ENCODE results near the gene PACSIN3. TPM values are rescaled to one million over a fixed set of nuclear protein-coding genes. Genes with fewer than 3 reads are reported as not detected.
"Not testable (repeated sequence)": the region's sequence is repeated elsewhere in the genome, so short reads cannot be mapped to it uniquely, and the experiment has no call there.

PACSIN3 gene
- total and polyA plus RNA-seq, 2 donors (not counting 3 experiments of a cell fraction or from before 2014, with no cell fraction given): 15.2 to 27.2 TPM

- no TSS peak for BruUV-seq (replicated peaks)
- no peak overlapping the region for H2AFZ ChIP-seq (ENCODE audit: low read depth, low read length)
- H3K79me2 ChIP-seq (ENCODE audit: control insufficient read depth, insufficient read depth, low read length): no peaks in the 10 kb centered on the region
- ChIA-PET POLR2A (no interaction called here), CTCF (interaction anchor here (2.5 kb wide), 1 partner anchor 21 kb away, joined by 5 read pairs; no protein-coding TSS in a partner anchor)
- no peak overlapping the region for H3K27ac ChIP-seq (ENCODE audit: insufficient read depth, low read depth, low read length)
- H3K4me1 ChIP-seq (ENCODE audit: control insufficient read depth, extremely low read depth, insufficient read depth, low read length): no peaks in the 10 kb centered on the region
- H3K4me3 ChIP-seq (replicated peaks in 1 of 3; ENCODE audit: insufficient read depth in 1 of 3, low read depth in 1 of 3, low read length in 3 of 3): no peak overlapping the region
- dilution Hi-C loops (cut with MboI; ENCODE audit: extremely low pct_ligation_motif_present, low sequenced_read_pairs): no loop called here
- no peaks in the 10 kb centered on the region for H3K36me3 ChIP-seq (ENCODE audit: control insufficient read depth in 2 of 2, extremely low read depth in 1 of 2, insufficient read depth in 2 of 2, low read length in 2 of 2)
- no peak overlapping the region for H3K4me2 ChIP-seq (ENCODE audit: insufficient read depth, low read length)
- peaks cover 0 to 5% of the 10 kb centered on the region in 2 experiments for H3K27me3 ChIP-seq (ENCODE audit: control insufficient read depth in 2 of 2, insufficient read depth in 2 of 2, low read length in 2 of 2)
- H3K9me3 ChIP-seq (replicated peaks; ENCODE audit: control insufficient read depth, insufficient read depth, low read length): no peaks in the 10 kb centered on the region
- intact Hi-C loops (cut with micrococcal nuclease): no loop called here
- FAIRE-seq: no peak
- no peak overlapping the region for H3K9ac ChIP-seq (replicated peaks; ENCODE audit: extremely low read depth, insufficient read depth, low read length)
- TF ChIP-seq MAX (IDR thresholded peaks at IDR 0.05; ENCODE audit: insufficient read depth, insufficient read length) (no peak), FOS (IDR thresholded peaks at IDR 0.05; ENCODE audit: borderline replicate concordance, insufficient read depth, low read length) (no peak), CTCF (IDR thresholded peaks at IDR 0.05; ENCODE audit: extremely low read depth in 1 of 2, insufficient read depth in 1 of 2, low read depth in 1 of 2, low read length in 2 of 2) (no peak), MYC (IDR thresholded peaks at IDR 0.05; ENCODE audit: low read depth, low read length) (no peak), POLR2AphosphoS5 (IDR thresholded peaks at IDR 0.05; ENCODE audit: insufficient read depth, low read depth, low read length) (no peak), JUN (IDR thresholded peaks at IDR 0.05; ENCODE audit: borderline replicate concordance, insufficient read depth, insufficient read length, low read depth) (no peak), GATA2 (IDR thresholded peaks at IDR 0.05; ENCODE audit: insufficient read depth, insufficient read length, low read depth, low read length) (no peak), EZH2 (IDR thresholded peaks at IDR 0.05; ENCODE audit: borderline replicate concordance, low read depth, low read length, severe bottlenecking) (no peak), POLR2A (IDR thresholded peaks at IDR 0.05; ENCODE audit: low read depth, low read length) (no peak)
- no peaks in the 10 kb centered on the region for H4K20me1 ChIP-seq (replicated peaks; ENCODE audit: control insufficient read depth, extremely low read depth, insufficient read depth, low read length)
- no peaks in the 10 kb centered on the region for H3K9me1 ChIP-seq (replicated peaks; ENCODE audit: control insufficient read depth, extremely low read depth, insufficient read depth, low read length)
- DNase-seq (ENCODE audit: low read depth, low spot score): no peak
Measured at GRCh38 chr11:47208628-47209027, 22.4 kb upstream of the PACSIN3 start.

GRCh38 chr11:47208008-47208552, 21.8 kb upstream of the PACSIN3 start:
- H3K9me1 ChIP-seq (replicated peaks; ENCODE audit: control insufficient read depth, extremely low read depth, insufficient read depth, low read length); H3K27ac ChIP-seq (ENCODE audit: insufficient read depth, low read depth, low read length); dilution Hi-C loops (cut with MboI; ENCODE audit: extremely low pct_ligation_motif_present, low sequenced_read_pairs); H3K27me3 ChIP-seq (ENCODE audit: control insufficient read depth in 2 of 2, insufficient read depth in 2 of 2, low read length in 2 of 2); H4K20me1 ChIP-seq (replicated peaks; ENCODE audit: control insufficient read depth, extremely low read depth, insufficient read depth, low read length); H3K4me1 ChIP-seq (ENCODE audit: control insufficient read depth, extremely low read depth, insufficient read depth, low read length); H3K4me2 ChIP-seq (ENCODE audit: insufficient read depth, low read length); intact Hi-C loops (cut with micrococcal nuclease); H3K9ac ChIP-seq (replicated peaks; ENCODE audit: extremely low read depth, insufficient read depth, low read length); H3K79me2 ChIP-seq (ENCODE audit: control insufficient read depth, insufficient read depth, low read length); H2AFZ ChIP-seq (ENCODE audit: low read depth, low read length); H3K9me3 ChIP-seq (replicated peaks; ENCODE audit: control insufficient read depth, insufficient read depth, low read length); POLR2A ChIA-PET; BruUV-seq (replicated peaks); H3K4me3 ChIP-seq (replicated peaks in 1 of 3; ENCODE audit: insufficient read depth in 1 of 3, low read depth in 1 of 3, low read length in 3 of 3); DNase-seq (ENCODE audit: low read depth, low spot score); FAIRE-seq; H3K36me3 ChIP-seq (ENCODE audit: control insufficient read depth in 2 of 2, extremely low read depth in 1 of 2, insufficient read depth in 2 of 2, low read length in 2 of 2): not testable (repeated sequence)
- CTCF ChIA-PET: interaction anchor here (1.0 to 2.5 kb wide), 2 partner anchors 20 to 51 kb away, joined by 3 to 5 read pairs; no protein-coding TSS in a partner anchor

Data from endothelial cell of umbilical vein (primary cell).